Neuronal stem cell (in vitro differentiated cells): ENCODE results near the gene REXO5.

Experiments
- DNase-seq: peaks from one replicate; pipeline ENCODE4 v3.0.0-alpha.2; 2013; ENCODE audit warnings: low spot score
- H2AFZ ChIP-seq: one replicate; pipeline ENCODE4 v1.6.1; 2013; ENCODE audit warnings: mild to moderate bottlenecking, low read length, inconsistent platforms
- H2AK5ac ChIP-seq: 2 replicates; pipeline ENCODE4 v1.6.1; 2013; ENCODE audit warnings: low read depth, mild to moderate bottlenecking, inconsistent platforms, low read length, moderate library complexity, mixed read lengths
- H2BK120ac ChIP-seq: 2 replicates; pipeline ENCODE4 v1.6.1; 2013; ENCODE audit warnings: low read depth, mild to moderate bottlenecking, inconsistent platforms, low read length, moderate library complexity, mixed read lengths
- H2BK12ac ChIP-seq: one replicate; pipeline ENCODE4 v1.6.1; 2013; ENCODE audit warnings: low read length, inconsistent platforms
- H2BK15ac ChIP-seq: 2 replicates; pipeline ENCODE4 v1.6.1; 2013; ENCODE audit warnings: mild to moderate bottlenecking, low read length, inconsistent platforms, mixed read lengths
- H2BK5ac ChIP-seq: one replicate; pipeline ENCODE4 v1.6.1; 2013; ENCODE audit warnings: inconsistent platforms, mild to moderate bottlenecking, low read length, moderate library complexity
- H3K14ac ChIP-seq: one replicate; pipeline ENCODE4 v1.6.1; 2013; ENCODE audit warnings: low read length, inconsistent platforms
- H3K18ac ChIP-seq: 2 replicates; pipeline ENCODE4 v1.6.1; 2013; ENCODE audit warnings: low read length, inconsistent platforms
- H3K23ac ChIP-seq: 2 replicates; pipeline ENCODE4 v1.6.1; 2013; ENCODE audit warnings: low read depth, mild to moderate bottlenecking, mixed read lengths, low read length, inconsistent platforms; ENCODE audit not compliant: poor library complexity
- H3K27ac ChIP-seq: replicated peaks from 3 replicates; pipeline ENCODE4 v1.5.1; 2013; ENCODE audit warnings: low read length, inconsistent platforms
- H3K27me3 ChIP-seq, 3 experiments: 2 replicates each; pipeline ENCODE4 v1.6.1; 2013; ENCODE audit warnings: low read length in 3 of 3, mild to moderate bottlenecking in 2 of 3, inconsistent platforms in 1 of 3, low read depth in 1 of 3, mixed read lengths in 1 of 3, moderate library complexity in 1 of 3; ENCODE audit not compliant: control insufficient read depth in 3 of 3, insufficient read depth in 3 of 3
- H3K36me3 ChIP-seq, 2 donors: replicated peaks in 1 of 2; 2 replicates each; pipeline ENCODE4 v1.6.1; 2013; ENCODE audit warnings: low read length in 2 of 2; ENCODE audit not compliant: control insufficient read depth in 2 of 2, insufficient read depth in 2 of 2
- H3K4ac ChIP-seq: 2 replicates; pipeline ENCODE4 v1.6.1; 2013; ENCODE audit warnings: inconsistent platforms, mild to moderate bottlenecking, low read length, moderate library complexity
- H3K4me1 ChIP-seq, 2 donors: 1 replicate in 1 of 2; 2 replicates in 1 of 2; pipeline ENCODE4 v1.6.1; 2013; ENCODE audit warnings: low read length in 2 of 2, low read depth in 1 of 2; ENCODE audit not compliant: control insufficient read depth in 2 of 2, insufficient read depth in 1 of 2
- H3K4me2 ChIP-seq: one replicate; pipeline ENCODE4 v1.6.1; 2013; ENCODE audit warnings: mild to moderate bottlenecking, low read length, inconsistent platforms; ENCODE audit not compliant: insufficient read depth, poor library complexity, severe bottlenecking
- H3K4me3 ChIP-seq, 2 donors: 2 replicates each; pipeline ENCODE4 v1.5.1; 2013; ENCODE audit warnings: low read length in 2 of 2, mild to moderate bottlenecking in 2 of 2, inconsistent platforms in 1 of 2, moderate library complexity in 1 of 2
- H3K79me1 ChIP-seq: one replicate; pipeline ENCODE4 v1.6.1; 2013; ENCODE audit warnings: low read depth, mild to moderate bottlenecking, inconsistent platforms, low read length, moderate library complexity
- H3K9ac ChIP-seq: one replicate; pipeline ENCODE4 v1.6.1; 2013; ENCODE audit warnings: mild to moderate bottlenecking, low read depth, low read length, inconsistent platforms; ENCODE audit not compliant: poor library complexity
- H3K9me3 ChIP-seq, 2 donors: replicated peaks in 1 of 2; 2 replicates each; pipeline versions ENCODE3 to v1.6.1; 2013; ENCODE audit warnings: low read length in 2 of 2, mild to moderate bottlenecking in 2 of 2, inconsistent platforms in 1 of 2, low read depth in 1 of 2, mixed read lengths in 1 of 2, moderate library complexity in 1 of 2; ENCODE audit not compliant: control insufficient read depth in 2 of 2, insufficient read depth in 1 of 2
- H4K8ac ChIP-seq: one replicate; pipeline ENCODE4 v1.6.1; 2013; ENCODE audit warnings: low read depth, mild to moderate bottlenecking, inconsistent platforms, low read length, moderate library complexity
- H4K91ac ChIP-seq: one replicate; pipeline ENCODE4 v1.6.1; 2013; ENCODE audit warnings: low read length, low read depth, mild to moderate bottlenecking, inconsistent platforms; ENCODE audit not compliant: poor library complexity
- WGBS, 2 donors: extraction: QIAGEN DNeasy Blood & Tissue Kit; methylation state at CpG; one replicate each; pipeline ENCODE4 v1.1.7; 2013; ENCODE audit warnings: missing lambda C conversion rate in 2 of 2, mixed read lengths in 1 of 2; ENCODE audit not compliant: insufficient read length in 2 of 2, insufficient replicate concordance in 1 of 2; ENCODE audit errors: extremely low coverage in 2 of 2; 5-methylcytosine and 5-hydroxymethylcytosine counted together

REXO5 gene

GRCh38 chr16:20879175-20880040, 73.1 kb downstream of the REXO5 start:
- Histone ChIP-seq H3K4me1 (peaks cover 6 to 12% of the 10 kb centered on the region in 2 donors), H2BK15ac (no peak overlapping the region), H3K18ac (no peak overlapping the region), H3K27me3 (no peaks in the 10 kb centered on the region), H3K4me2 (no peak overlapping the region), H3K9me3 (no peaks in the 10 kb centered on the region), H2BK12ac (no peak overlapping the region), H2AFZ (no peak overlapping the region), H2AK5ac (no peak overlapping the region), H3K79me1 (no peaks in the 10 kb centered on the region), H2BK5ac (no peak overlapping the region), H3K14ac (no peak overlapping the region), H3K4ac (no peak overlapping the region), H3K4me3 (no peak overlapping the region), H4K91ac (no peak overlapping the region), H2BK120ac (no peak overlapping the region), H4K8ac (no peak overlapping the region), H3K27ac (no peak overlapping the region), H3K23ac (no peak overlapping the region), H3K9ac (no peak overlapping the region), H3K36me3 (no peaks in the 10 kb centered on the region)
- WGBS, 2 donors, result no CpG with 5 or more reads among the region's 7 CpGs
- no peak for DNase-seq

GRCh38 chr16:20880867-20881502, 74.7 kb downstream of the REXO5 start:
- Histone ChIP-seq H3K27ac (no peak overlapping the region), H3K27me3 (no peaks in the 10 kb centered on the region), H3K14ac (no peak overlapping the region), H4K91ac (no peak overlapping the region), H4K8ac (no peak overlapping the region), H2BK12ac (no peak overlapping the region), H3K4me1 (peaks cover 6 to 10% of the 10 kb centered on the region in 2 donors), H2AK5ac (no peak overlapping the region), H3K4ac (no peak overlapping the region), H3K4me3 (no peak overlapping the region), H2AFZ (no peak overlapping the region), H3K36me3 (peaks cover 0 to 2% of the 10 kb centered on the region in 2 donors), H3K23ac (no peak overlapping the region), H2BK120ac (no peak overlapping the region), H2BK15ac (no peak overlapping the region), H3K9me3 (no peaks in the 10 kb centered on the region), H3K4me2 (no peak overlapping the region), H2BK5ac (no peak overlapping the region), H3K9ac (no peak overlapping the region), H3K79me1 (no peaks in the 10 kb centered on the region), H3K18ac (no peak overlapping the region)
- DNase-seq, result no peak
- no CpG with 5 or more reads among the region's 3 CpGs for WGBS, 2 donors

- Histone ChIP-seq H3K36me3 (peaks cover 0 to 2% of the 10 kb centered on the region in 2 donors), H3K4me2 (no peak overlapping the region), H3K4me3 (no peak overlapping the region), H3K14ac (no peak overlapping the region), H3K23ac (no peak overlapping the region), H3K27me3 (no peaks in the 10 kb centered on the region), H3K4me1 (peaks cover 6 to 10% of the 10 kb centered on the region in 2 donors), H2BK120ac (no peak overlapping the region), H3K9ac (no peak overlapping the region), H3K27ac (no peak overlapping the region), H4K91ac (no peak overlapping the region), H3K18ac (no peak overlapping the region), H2BK12ac (no peak overlapping the region), H2BK5ac (no peak overlapping the region), H2BK15ac (no peak overlapping the region), H4K8ac (no peak overlapping the region), H3K9me3 (no peaks in the 10 kb centered on the region), H3K4ac (no peak overlapping the region), H2AK5ac (no peak overlapping the region), H3K79me1 (no peaks in the 10 kb centered on the region), H2AFZ (no peak overlapping the region)
- no peak for DNase-seq
- WGBS, 2 donors, result no CpG with 5 or more reads among the region's 6 CpGs
Measured at GRCh38 chr16:20881503-20881878, 75.2 kb downstream of the REXO5 start.

GRCh38 chr16:20883554-20884239, 77.4 kb downstream of the REXO5 start:
- Histone ChIP-seq H4K8ac (no peak overlapping the region), H3K27ac (no peak overlapping the region), H2BK15ac (no peak overlapping the region), H3K4me3 (no peak overlapping the region), H3K14ac (no peak overlapping the region), H3K79me1 (peaks cover 3% of the 10 kb centered on the region), H2BK12ac (no peak overlapping the region), H3K9me3 (no peaks in the 10 kb centered on the region), H2BK120ac (no peak overlapping the region), H3K18ac (no peak overlapping the region), H3K9ac (no peak overlapping the region), H3K4me1 (peaks cover 2 to 5% of the 10 kb centered on the region in 2 donors), H3K4ac (no peak overlapping the region), H3K27me3 (no peaks in the 10 kb centered on the region), H2BK5ac (no peak overlapping the region), H2AFZ (no peak overlapping the region), H3K36me3 (peaks cover 0 to 2% of the 10 kb centered on the region in 2 donors), H3K23ac (no peak overlapping the region), H4K91ac (no peak overlapping the region), H2AK5ac (no peak overlapping the region), H3K4me2 (no peak overlapping the region)
- DNase-seq, result no peak
- WGBS, 2 donors, result no CpG with 5 or more reads among the region's 5 CpGs
